Loucy (cell line): ENCODE measurements around the gene EFCAB3.
A peak's percentile ranks its signal among the peaks of the same experiment; 100 is the strongest.
"Not testable (repeated sequence)": the region's sequence is repeated elsewhere in the genome, so short reads cannot be mapped to it uniquely, and the experiment has no call there.

Experiments
- H2AFZ ChIP-seq: fragments of 200-600 bp; sonication (generic); 2 replicates; pipeline ENCODE4 v1.6.0; 2016; ENCODE audit warnings: antibody characterized with exemption, mild to moderate bottlenecking, low read length, moderate library complexity
- H3F3A ChIP-seq: fragments of 200-600 bp; 2 replicates; pipeline ENCODE4 v1.6.0; 2016; ENCODE audit warnings: antibody characterized with exemption, low read depth, mild to moderate bottlenecking
- H3K27me3 ChIP-seq: fragments of 200-600 bp; sonication (generic); 2 replicates; pipeline ENCODE4 v1.6.1; 2014; ENCODE audit warnings: low read length, mild to moderate bottlenecking; ENCODE audit not compliant: insufficient read depth, poor library complexity, severe bottlenecking
- H3K36me3 ChIP-seq: fragments of 200-600 bp; sonication (generic); 2 replicates; pipeline ENCODE4 v1.6.1; 2016; ENCODE audit warnings: low read length; ENCODE audit not compliant: insufficient read depth
- H3K4me1 ChIP-seq: fragments of 200-600 bp; sonication (generic); 2 replicates; pipeline ENCODE4 v1.5.1; 2014; ENCODE audit warnings: low read length, mild to moderate bottlenecking; ENCODE audit not compliant: insufficient read depth, poor library complexity, severe bottlenecking
- H3K4me2 ChIP-seq: fragments of 200-600 bp; sonication (generic); 2 replicates; pipeline ENCODE4 v1.6.0; 2014; ENCODE audit warnings: antibody characterized with exemption, low read length, low read depth, mild to moderate bottlenecking; ENCODE audit not compliant: poor library complexity, severe bottlenecking
- H3K4me3 ChIP-seq: fragments of 200-600 bp; sonication (generic); 2 replicates; pipeline ENCODE4 v1.5.1; 2014; ENCODE audit warnings: low read length, mild to moderate bottlenecking, mixed read lengths; ENCODE audit not compliant: poor library complexity, severe bottlenecking
- H3K79me2 ChIP-seq: fragments of 200-600 bp; sonication (generic); 2 replicates; pipeline ENCODE4 v1.6.1; 2014; ENCODE audit warnings: low read length; ENCODE audit not compliant: insufficient read depth
- H3K9ac ChIP-seq: fragments of 200-600 bp; sonication (generic); 2 replicates; pipeline ENCODE4 v1.6.0; 2014; ENCODE audit warnings: mild to moderate bottlenecking, low read depth, low read length, moderate library complexity; ENCODE audit not compliant: poor library complexity, severe bottlenecking
- H3K9me2 ChIP-seq: fragments of 200-600 bp; sonication (generic); replicated peaks from 2 replicates; pipeline ENCODE4 v1.6.1; 2016; ENCODE audit warnings: low read depth, low read length, mixed read lengths
- H3K9me3 ChIP-seq: fragments of 200-600 bp; sonication (generic); 2 replicates; pipeline ENCODE4 v1.6.1; 2014; ENCODE audit warnings: mild to moderate bottlenecking, antibody characterized with exemption, low read length, low read depth; ENCODE audit not compliant: insufficient read depth
- H4K20me1 ChIP-seq: fragments of 200-600 bp; sonication (generic); 2 replicates; pipeline ENCODE4 v1.6.0; 2014; ENCODE audit warnings: antibody characterized with exemption, low read length, mild to moderate bottlenecking; ENCODE audit not compliant: insufficient read depth, poor library complexity, severe bottlenecking
- CTCF ChIP-seq: fragments of 200-600 bp; sonication (generic); conservative IDR thresholded peaks from 2 replicates; pipeline ENCODE4 v1.5.1; 2014; ENCODE audit warnings: mild to moderate bottlenecking, antibody characterized with exemption, low read length

Gene EFCAB3

GRCh38 chr17:62423647-62424461 lies 43.5 kb downstream of the EFCAB3 start, which contains the start of gene METTL2A:
METTL2A (plus strand) TSS chr17:62423897; CDS start chr17:62423903, 6 bp downstream.
- Histone ChIP-seq H2AFZ (peak within 1 kb of the TSS; percentile 99), H3K9ac (peak within 1 kb of the TSS; percentile 80), H3K79me2 (peaks cover 22% of the 10 kb centered on the region), H3K4me3 (peak within 1 kb of the TSS; percentile 88), H3K4me2 (peak within 1 kb of the TSS; percentile 95)
- H3K9me2 ChIP-seq, H3K36me3 ChIP-seq, H3K27me3 ChIP-seq, H3K9me3 ChIP-seq, H3F3A ChIP-seq, H3K4me1 ChIP-seq, H4K20me1 ChIP-seq: not testable (repeated sequence)
- peak; percentile 31 for TF ChIP-seq CTCF

- H3F3A ChIP-seq, H2AFZ ChIP-seq, H3K36me3 ChIP-seq, H3K9me2 ChIP-seq, H3K9ac ChIP-seq, H3K4me1 ChIP-seq, H3K27me3 ChIP-seq, H3K9me3 ChIP-seq, H4K20me1 ChIP-seq: not testable (repeated sequence)
- Histone ChIP-seq H3K4me3 (peak overlapping the region; percentile 29), H3K79me2 (peaks cover 22% of the 10 kb centered on the region), H3K4me2 (peak overlapping the region; percentile 48)
Measured at GRCh38 chr17:62426214-62426613, 45.9 kb downstream of the EFCAB3 start.

- H2AFZ ChIP-seq, H3K27me3 ChIP-seq, H3F3A ChIP-seq, H3K9me2 ChIP-seq, H3K4me2 ChIP-seq, H3K4me3 ChIP-seq, H3K9me3 ChIP-seq, H4K20me1 ChIP-seq, H3K36me3 ChIP-seq, H3K79me2 ChIP-seq, H3K4me1 ChIP-seq, H3K9ac ChIP-seq: not testable (repeated sequence)
Measured at GRCh38 chr17:62435251-62435650, 54.9 kb downstream of the EFCAB3 start.

- peaks cover 22% of the 10 kb centered on the region; the same call in 1 of the 2 replicates for H3K36me3 ChIP-seq
- H3K4me3 ChIP-seq, H2AFZ ChIP-seq, H3K79me2 ChIP-seq, H3K9me2 ChIP-seq, H3K4me1 ChIP-seq, H3F3A ChIP-seq, H3K4me2 ChIP-seq, H3K27me3 ChIP-seq, H4K20me1 ChIP-seq, H3K9me3 ChIP-seq, H3K9ac ChIP-seq: not testable (repeated sequence)
Measured at GRCh38 chr17:62441181-62441580, 60.8 kb downstream of the EFCAB3 start.
